Stimulated activated CD4-positive, alpha-beta T cell treated with anti-CD3 and anti-CD28 coated beads, Interleukin-2, amount 100 ng/mL, for 4 hours (primary cell): Measurements from ENCODE around the gene FHIT.
"Not testable (repeated sequence)": the region's sequence is repeated elsewhere in the genome, so short reads cannot be mapped to it uniquely, and the experiment has no call there.

Experiments
- DNase-seq: peaks from one replicate; pipeline ENCODE4 v3.0.0-alpha.2; 2020; ENCODE audit warnings: low read depth

FHIT gene

GRCh38 chr3:60555686-60556354, 695.4 kb downstream of the FHIT start:
- DNase-seq = no peak

GRCh38 chr3:60553144-60553543, 698.1 kb downstream of the FHIT start:
- no peak for DNase-seq

- no peak for DNase-seq
Observed at GRCh38 chr3:60552581-60552980, 698.7 kb downstream of the FHIT start.

DNA sequence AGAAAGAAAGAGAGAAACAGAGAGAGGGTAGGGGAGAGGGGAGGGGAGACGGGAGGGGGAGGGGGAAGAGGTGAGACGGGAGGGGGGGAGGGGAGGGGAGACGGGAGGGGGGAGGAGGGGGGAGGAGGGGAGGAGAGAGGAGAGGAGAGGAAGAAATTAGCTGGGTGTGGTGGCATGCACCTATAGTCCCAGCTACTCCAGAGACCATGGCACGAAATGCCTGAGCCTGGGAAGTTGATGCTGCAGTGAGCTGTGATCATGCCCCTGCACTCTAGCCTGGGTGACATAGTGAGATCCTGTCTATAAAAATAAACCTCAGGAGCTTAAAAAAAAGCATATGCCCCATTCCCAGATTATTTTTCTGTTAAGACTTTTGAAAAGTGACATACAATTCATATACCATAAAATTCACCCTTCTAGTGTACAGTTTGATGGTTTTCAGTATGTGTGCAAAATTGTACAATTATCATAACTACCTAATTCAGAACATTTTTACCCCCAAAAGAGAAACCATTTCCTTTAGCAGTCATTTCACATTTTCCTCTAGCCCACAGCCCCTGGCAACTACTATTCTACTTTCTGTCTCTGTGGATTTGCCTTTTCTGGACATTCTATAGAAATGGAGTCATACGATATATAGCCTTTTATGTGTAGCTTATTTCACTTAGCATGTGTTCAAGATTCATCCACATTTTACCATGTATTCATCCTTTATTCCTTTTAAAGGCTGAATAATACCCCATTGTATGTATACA, 699.6 kb downstream of the FHIT start:
- no peak for DNase-seq

DNA sequence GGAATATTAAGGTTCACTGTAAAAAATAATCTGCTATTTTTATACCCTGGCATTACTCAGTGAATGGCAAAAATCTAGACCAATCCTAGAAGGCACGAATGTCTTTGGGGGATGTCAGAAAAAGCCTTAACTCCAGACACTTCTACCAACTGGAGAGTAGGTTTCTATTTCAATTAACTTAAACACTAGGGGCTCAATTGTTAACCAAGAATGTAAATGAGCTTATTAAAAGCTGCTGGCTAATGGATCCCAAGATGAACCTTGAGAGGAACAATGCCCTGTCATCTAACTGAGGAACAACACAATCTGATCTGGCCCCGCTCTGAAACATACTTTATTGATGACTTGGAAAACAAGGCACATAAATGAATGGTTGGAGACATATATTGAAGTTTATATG, 701.4 kb downstream of the FHIT start:
- no peak for DNase-seq

GRCh38 chr3:60542995-60543394, 708.3 kb downstream of the FHIT start:
- DNase-seq = no peak

DNA sequence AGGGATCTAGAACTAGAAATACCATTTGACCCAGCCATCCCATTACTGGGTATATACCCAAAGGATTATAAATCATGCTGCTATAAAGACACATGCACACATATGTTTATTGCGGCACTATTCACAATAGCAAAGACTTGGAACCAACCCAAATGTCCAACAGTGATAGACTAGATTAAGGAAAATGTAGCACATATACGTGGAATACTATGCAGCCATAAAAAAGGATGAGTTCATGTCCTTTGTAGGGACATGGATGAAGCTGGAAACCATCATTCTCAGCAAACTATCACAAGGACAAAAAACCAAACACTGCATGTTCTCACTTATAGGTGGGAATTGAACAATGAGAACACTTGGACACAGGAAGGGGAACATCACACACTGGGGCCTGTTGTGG, 711.9 kb downstream of the FHIT start:
- DNase-seq = not testable (repeated sequence)

- no peak for DNase-seq
Observed at GRCh38 chr3:60536420-60536819, 714.8 kb downstream of the FHIT start.

DNA sequence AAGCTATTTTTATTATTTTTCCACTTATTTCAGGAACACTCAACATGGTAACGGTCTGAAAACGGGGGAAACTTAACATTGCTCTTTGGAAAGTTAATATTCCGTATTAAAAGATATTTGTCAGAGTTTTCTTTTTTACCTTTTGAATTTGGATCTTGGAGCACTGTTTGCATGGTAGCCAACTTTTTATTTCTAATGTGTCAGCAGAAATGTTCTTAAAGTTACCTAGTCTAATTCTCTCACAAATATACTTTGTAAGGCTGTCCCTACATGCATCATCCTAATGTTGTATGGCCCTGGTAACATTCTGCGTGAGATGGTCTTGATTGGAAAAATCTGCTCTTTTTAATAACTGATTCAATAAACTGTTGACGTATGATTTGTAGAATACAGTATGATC, 719.5 kb downstream of the FHIT start:
- no peak for DNase-seq

GRCh38 chr3:60528651-60529050, 722.6 kb downstream of the FHIT start:
- DNase-seq = no peak

GRCh38 chr3:60523536-60523935, 727.7 kb downstream of the FHIT start:
- DNase-seq = no peak

- no peak for DNase-seq
Observed at GRCh38 chr3:60517134-60517533, 734.1 kb downstream of the FHIT start.

- no peak for DNase-seq
Observed at GRCh38 chr3:60514866-60515265, 736.4 kb downstream of the FHIT start.

DNA sequence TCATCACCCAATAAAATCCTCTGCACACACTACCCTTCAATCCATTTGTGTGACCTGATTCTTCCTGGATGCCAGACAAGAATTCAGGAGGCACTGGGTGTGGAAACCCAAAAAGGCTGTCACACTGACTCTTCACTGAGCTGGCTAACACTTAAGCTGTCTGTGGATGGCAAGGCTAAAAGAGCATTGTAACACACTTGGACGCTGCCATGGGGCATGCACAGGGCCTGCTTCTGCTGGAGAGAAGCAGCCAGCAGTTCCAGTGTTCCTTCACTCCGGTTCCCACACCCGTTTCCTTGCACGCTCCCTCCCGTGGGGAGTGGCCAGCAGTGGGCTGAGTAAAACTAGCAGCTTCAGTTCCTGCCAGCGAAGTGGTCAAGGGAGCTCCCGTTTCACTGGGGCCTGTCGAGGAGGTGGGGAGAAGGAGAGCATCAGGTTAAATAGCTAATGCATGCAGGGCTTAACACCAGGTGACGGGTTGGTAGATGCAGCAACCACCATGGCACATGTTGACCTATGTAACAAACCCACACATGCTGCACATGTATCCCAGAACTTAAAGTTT, 737.1 kb downstream of the FHIT start:
- no peak for DNase-seq

- DNase-seq = no peak
Observed at GRCh38 chr3:60513241-60513640, 738.0 kb downstream of the FHIT start.

GRCh38 chr3:60512506-60512905, 738.7 kb downstream of the FHIT start:
- DNase-seq = no peak

DNA sequence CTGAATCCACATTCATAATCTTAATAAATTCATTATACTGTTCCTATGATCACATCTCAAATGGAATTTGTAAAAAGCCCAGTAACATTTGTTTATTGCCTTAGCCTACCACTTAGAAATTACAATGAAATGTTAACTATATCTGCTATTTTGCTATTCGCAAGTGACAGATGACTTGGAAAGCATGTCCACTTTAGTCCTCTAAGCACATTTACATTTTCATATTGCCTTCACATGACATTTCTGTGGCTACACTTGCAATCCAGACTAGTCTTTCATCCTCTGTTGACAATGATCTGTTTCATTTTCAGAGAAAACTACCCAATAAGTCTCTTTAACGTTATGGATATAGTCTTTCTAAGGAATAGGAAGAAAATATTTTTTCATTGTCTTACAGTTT, 741.8 kb downstream of the FHIT start:
- no peak for DNase-seq

DNA sequence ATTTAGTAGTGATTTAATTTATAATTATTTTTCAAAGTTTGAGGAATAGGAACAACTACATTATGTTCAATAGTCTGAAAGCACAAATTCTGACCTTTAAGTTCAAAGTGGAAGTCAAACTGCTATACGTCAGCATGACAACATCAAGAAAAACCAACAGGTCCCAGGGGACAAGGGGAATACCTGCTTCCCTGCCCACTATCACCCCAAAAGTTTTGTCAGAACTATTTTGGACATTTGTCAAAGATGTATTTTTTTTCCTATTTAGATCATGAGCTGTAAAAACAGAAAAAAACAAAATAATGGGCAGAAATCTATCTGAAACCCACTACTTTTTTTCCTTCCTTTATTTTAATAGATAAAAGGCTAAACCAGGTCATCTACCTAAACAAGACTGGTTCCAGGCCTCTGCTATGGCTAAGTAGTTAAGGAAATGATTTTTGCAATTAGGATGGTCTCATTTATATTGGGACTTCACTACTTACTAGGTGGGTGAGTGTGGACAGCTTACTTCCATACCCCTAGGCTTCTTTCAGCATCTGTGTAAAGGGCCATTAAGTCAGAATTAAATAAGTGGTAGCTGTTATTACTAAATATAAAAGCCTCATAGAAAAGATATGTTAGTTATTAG, 746.3 kb downstream of the FHIT start:
- DNase-seq = no peak

DNA sequence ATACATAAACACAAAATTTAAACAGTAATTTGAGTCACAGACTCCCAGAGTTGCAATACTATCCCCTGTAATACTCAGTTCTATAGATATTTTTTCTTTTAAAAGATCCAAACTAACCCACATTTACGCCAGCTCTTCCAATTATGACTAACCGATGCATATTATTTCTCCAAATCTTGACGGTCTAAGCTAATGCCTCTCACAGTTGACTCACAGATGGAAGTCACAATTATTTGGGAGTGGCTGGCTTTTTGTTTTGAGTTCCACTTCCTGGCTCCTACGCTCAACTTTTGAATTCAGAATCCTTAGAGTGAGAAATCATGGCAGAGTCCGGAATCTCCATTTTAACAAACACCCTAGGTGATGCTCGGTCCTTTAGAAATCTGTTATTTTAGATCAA, 749.9 kb downstream of the FHIT start:
- no peak for DNase-seq

DNA sequence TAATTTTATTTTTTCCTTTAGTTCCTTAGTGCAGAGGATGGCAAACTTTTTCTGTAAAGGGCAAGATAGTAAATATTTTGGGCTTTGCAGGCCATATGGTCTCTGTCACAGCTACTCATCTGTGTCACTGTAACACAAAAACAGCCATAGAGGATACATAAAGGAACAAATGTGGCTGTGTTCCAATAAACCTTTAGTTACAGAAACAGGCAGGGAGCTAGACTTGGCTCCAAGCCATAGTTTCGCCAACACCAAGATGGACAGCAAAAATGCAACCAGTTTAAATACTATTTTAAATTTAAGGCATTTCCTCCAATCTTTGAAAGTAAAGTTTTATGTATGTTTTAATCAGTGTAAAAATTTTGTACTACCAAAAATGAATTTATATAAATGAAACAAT, 753.4 kb downstream of the FHIT start:
- DNase-seq = no peak

DNA sequence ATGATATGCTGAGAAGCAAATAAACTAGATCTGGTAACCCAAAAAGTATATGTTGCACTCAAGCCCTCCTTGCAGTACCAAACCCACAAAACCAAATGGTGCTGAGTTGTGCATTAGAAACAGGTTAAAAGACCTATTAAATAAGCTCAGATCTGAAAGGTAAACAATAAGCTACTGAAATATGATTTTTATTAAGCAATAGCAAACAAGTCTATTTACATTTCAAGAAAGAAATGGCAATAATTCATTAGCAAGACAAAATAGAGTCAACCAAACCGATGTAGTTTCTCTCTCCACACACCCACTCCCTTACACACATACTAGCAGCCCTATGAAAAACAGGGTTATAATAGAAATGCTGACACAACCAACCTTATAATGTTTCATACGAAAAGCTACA, 760.3 kb downstream of the FHIT start:
- no peak for DNase-seq

DNA sequence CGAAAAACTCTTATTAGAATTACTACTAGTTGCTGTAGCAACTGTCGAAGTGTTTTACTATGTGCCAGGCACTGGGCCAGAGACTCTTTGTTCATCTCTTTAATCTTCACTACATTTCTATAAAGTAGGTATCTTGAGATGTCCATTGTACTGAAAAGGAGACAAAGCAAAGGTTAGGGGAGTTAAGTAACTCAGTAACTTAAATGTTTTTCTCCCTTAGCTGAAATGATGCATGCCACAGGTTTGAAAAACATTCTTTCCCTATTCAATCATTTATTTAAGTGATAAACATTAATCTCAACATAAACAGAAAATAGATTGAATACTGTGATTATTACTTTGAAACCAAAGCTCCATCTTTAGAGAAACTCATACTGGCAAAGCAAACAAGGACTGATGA, 776.2 kb downstream of the FHIT start:
- no peak for DNase-seq

GRCh38 chr3:60469481-60469880, 781.8 kb downstream of the FHIT start:
- no peak for DNase-seq
